ENCODE measurements around the gene UPP1.

DNA sequence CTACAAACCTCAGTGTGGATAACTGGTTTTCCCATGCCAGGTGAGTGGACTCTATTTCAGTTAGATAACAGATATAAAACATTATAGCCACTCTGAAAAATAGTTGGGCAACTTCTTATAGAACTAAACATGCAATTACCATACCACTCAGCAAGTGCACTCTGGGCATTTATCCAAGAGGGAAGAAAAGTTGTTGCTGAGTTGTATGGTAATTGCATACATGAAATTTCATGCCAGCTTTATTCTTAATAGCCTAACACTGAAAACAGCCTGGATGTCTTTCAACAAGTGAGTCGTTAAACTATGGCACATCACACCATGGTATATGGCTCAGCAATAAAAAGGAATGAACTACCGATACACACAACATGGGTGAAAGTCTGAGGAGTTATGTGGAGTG, 10.6 kb upstream of the UPP1 start:
- no peak for TF ChIP-seq CTCF (IDR thresholded peaks at IDR 0.05)
- no peak for TF ChIP-seq POLR2A (IDR thresholded peaks at IDR 0.05; ENCODE audit: low read depth)
- no peak for TF ChIP-seq POLR2AphosphoS5 (IDR thresholded peaks at IDR 0.05)
- TF ChIP-seq EP300 (IDR thresholded peaks at IDR 0.05), result no peak
